Endodermal cell (in vitro differentiated cells): ENCODE data around the gene ZNRF3. TPM values are rescaled to one million over a fixed set of nuclear protein-coding genes. Genes with fewer than 3 reads are reported as not detected.

ENCODE experiments used
- DNase-seq: peaks from one replicate; pipeline ENCODE4 v3.0.0-alpha.2; 2017
- H3K27ac ChIP-seq: 2 replicates; pipeline ENCODE4 v1.5.1; 2013; ENCODE audit warnings: mild to moderate bottlenecking, low read depth, low read length, moderate library complexity
- H3K27me3 ChIP-seq: 2 replicates; pipeline ENCODE4 v1.6.1; 2013; ENCODE audit warnings: mild to moderate bottlenecking, low read length, moderate library complexity; ENCODE audit not compliant: insufficient read depth, control insufficient read depth, poor library complexity, severe bottlenecking
- H3K36me3 ChIP-seq: 2 replicates; pipeline ENCODE4 v1.7.0; 2013; ENCODE audit warnings: mild to moderate bottlenecking, low read length, moderate library complexity; ENCODE audit not compliant: control insufficient read depth, insufficient read depth
- H3K4me1 ChIP-seq: one replicate; pipeline ENCODE4 v1.7.0; 2013; ENCODE audit warnings: low read length; ENCODE audit not compliant: control insufficient read depth, insufficient read depth
- H3K4me3 ChIP-seq: 2 replicates; pipeline ENCODE4 v1.5.1; 2013; ENCODE audit warnings: mild to moderate bottlenecking, low read length, moderate library complexity
- H3K9ac ChIP-seq: 2 replicates; pipeline ENCODE4 v1.6.1; 2013; ENCODE audit warnings: mild to moderate bottlenecking, low read length, moderate library complexity; ENCODE audit not compliant: poor library complexity, severe bottlenecking; ENCODE audit errors: extremely low read depth
- H3K9me3 ChIP-seq: 2 replicates; pipeline ENCODE4 v1.6.1; 2013; ENCODE audit warnings: mild to moderate bottlenecking, low read length, moderate library complexity; ENCODE audit not compliant: control insufficient read depth
- H3K27ac Mint-ChIP-seq: 2 replicates; pipeline ENCODE4 v1.8.0; 2020; ENCODE audit warnings: mixed read lengths
- H3K27me3 Mint-ChIP-seq: 2 replicates; pipeline ENCODE4 v1.8.0; 2021; ENCODE audit warnings: mild to moderate bottlenecking, mixed read lengths; ENCODE audit not compliant: insufficient read depth
- H3K36me3 Mint-ChIP-seq: 2 replicates; pipeline ENCODE4 v1.8.0; 2020; ENCODE audit warnings: low read depth, mixed read lengths
- H3K4me1 Mint-ChIP-seq: 2 replicates; pipeline ENCODE4 v1.8.0; 2020; ENCODE audit warnings: mixed read lengths
- H3K4me3 Mint-ChIP-seq: 2 replicates; pipeline ENCODE4 v1.8.0; 2020; ENCODE audit warnings: mild to moderate bottlenecking, moderate library complexity, mixed read lengths
- H3K9me3 Mint-ChIP-seq: 2 replicates; pipeline ENCODE4 v1.8.0; 2020; ENCODE audit warnings: mild to moderate bottlenecking, mixed read lengths
- WGBS, 2 experiments: methylation state at CpG; one replicate each; pipeline versions ENCODE4 v1.1.5 to v1.1.7; 2013; ENCODE audit warnings: missing lambda C conversion rate in 2 of 2, mixed read lengths in 1 of 2; ENCODE audit not compliant: insufficient coverage in 1 of 2, insufficient read length in 1 of 2; 5-methylcytosine and 5-hydroxymethylcytosine counted together
- total RNA-seq, 2 donors: library from RNA; stranded (reverse); fragmentation: NEBNext Ultra II Directional in 1 of 2; extraction: Animal tissue kit (Norgen Biotek cat#: 25700) in 1 of 2; gene quantifications; 2 replicates in 1 of 2; 3 replicates in 1 of 2; pipeline ENCODE4 v1.2.1, GENCODE V29; 2021
- TF ChIP-seq, protein P1 (sequence below): fragments of 200-600 bp; sonication (generic); conservative IDR thresholded peaks from 2 replicates; pipeline ENCODE4 v1.5.0; 2021; ENCODE audit warnings: antibody characterized with exemption, mild to moderate bottlenecking

Gene ZNRF3
- total RNA-seq, 2 donors from 2014 or later, result 15.8 to 19.8 TPM

DNA sequence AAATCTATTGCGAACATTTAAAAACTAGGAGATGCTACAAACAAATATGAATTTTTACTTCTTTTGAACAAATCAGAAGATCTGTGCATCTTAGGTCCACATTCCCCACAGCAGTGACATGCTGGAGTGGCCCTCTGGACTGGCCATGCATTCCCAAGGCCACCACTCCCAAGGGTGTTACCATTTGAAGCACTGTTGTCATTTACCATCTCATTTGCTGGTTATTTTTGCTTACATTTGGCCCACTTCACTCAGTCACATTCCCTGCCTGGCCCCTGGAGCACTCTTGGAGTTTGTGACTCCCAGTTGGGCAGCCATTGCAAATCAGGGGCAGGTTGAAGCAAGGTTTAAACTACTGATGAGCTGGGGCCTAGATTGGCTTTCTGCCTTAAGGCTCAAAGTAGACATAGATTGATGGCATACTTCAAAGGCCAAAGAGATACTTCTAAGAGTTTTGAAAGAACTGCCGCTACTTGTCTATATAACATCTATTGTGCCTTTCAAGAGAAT, 8.5 kb upstream of the ZNRF3 start:
- H3K4me1 ChIP-seq, result no peaks in the 10 kb centered on the region
- 87% methylated on average over 2 of the region's 2 CpGs; no CpG with 5 or more reads in 1 of the 2 experiments for WGBS, 2 experiments
- H3K9me3 Mint-ChIP-seq, result no peaks in the 10 kb centered on the region
- H3K27me3 ChIP-seq, result no peaks in the 10 kb centered on the region
- no peaks in the 10 kb centered on the region for H3K9me3 ChIP-seq
- H3K4me3 ChIP-seq, result no peak overlapping the region
- no peak overlapping the region for H3K27ac ChIP-seq
- DNase-seq, result no peak
- no peaks in the 10 kb centered on the region for H3K4me1 Mint-ChIP-seq
- no peak overlapping the region for H3K27ac Mint-ChIP-seq
- no peak overlapping the region for H3K4me3 Mint-ChIP-seq
- no peaks in the 10 kb centered on the region for H3K36me3 ChIP-seq
- H3K9ac ChIP-seq, result no peak overlapping the region
- TF ChIP-seq, protein P1, sequence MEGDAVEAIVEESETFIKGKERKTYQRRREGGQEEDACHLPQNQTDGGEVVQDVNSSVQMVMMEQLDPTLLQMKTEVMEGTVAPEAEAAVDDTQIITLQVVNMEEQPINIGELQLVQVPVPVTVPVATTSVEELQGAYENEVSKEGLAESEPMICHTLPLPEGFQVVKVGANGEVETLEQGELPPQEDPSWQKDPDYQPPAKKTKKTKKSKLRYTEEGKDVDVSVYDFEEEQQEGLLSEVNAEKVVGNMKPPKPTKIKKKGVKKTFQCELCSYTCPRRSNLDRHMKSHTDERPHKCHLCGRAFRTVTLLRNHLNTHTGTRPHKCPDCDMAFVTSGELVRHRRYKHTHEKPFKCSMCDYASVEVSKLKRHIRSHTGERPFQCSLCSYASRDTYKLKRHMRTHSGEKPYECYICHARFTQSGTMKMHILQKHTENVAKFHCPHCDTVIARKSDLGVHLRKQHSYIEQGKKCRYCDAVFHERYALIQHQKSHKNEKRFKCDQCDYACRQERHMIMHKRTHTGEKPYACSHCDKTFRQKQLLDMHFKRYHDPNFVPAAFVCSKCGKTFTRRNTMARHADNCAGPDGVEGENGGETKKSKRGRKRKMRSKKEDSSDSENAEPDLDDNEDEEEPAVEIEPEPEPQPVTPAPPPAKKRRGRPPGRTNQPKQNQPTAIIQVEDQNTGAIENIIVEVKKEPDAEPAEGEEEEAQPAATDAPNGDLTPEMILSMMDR, result no peak
- no peaks in the 10 kb centered on the region for H3K36me3 Mint-ChIP-seq
- no peaks in the 10 kb centered on the region for H3K27me3 Mint-ChIP-seq

DNA sequence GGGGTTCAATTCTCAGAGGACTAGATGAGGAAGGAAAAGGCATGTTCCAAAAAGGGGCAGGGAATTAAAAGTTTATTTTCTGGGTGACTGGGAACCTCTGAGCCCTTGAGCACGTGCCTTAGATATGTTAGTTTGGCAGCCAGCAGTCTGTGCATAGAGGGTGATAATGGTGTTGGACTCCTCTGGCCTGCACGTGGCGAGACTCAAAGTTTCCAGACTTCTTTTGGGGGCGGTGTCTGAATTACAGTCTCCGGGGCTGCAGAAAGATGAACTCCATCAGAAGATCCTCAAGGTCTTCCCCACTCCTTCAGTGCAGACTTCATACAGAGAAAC, 861 bp upstream of the ZNRF3 start:
- H3K9me3 Mint-ChIP-seq, result no peaks in the 10 kb centered on the region
- H3K4me1 Mint-ChIP-seq, result peaks cover 32% of the 10 kb centered on the region
- H3K4me3 ChIP-seq, result peak overlapping the region; percentile 83
- 48 to 69% methylated on average over 4 to 5 of the region's 5 CpGs for WGBS, 2 experiments
- peak overlapping the region; percentile 93 for H3K27ac Mint-ChIP-seq
- TF ChIP-seq, protein P1, result no peak
- H3K4me3 Mint-ChIP-seq, result peak overlapping the region; percentile 79
- H3K27me3 Mint-ChIP-seq, result peaks cover 5% of the 10 kb centered on the region
- H3K36me3 ChIP-seq, result no peaks in the 10 kb centered on the region
- H3K9me3 ChIP-seq, result no peaks in the 10 kb centered on the region
- peaks cover 6% of the 10 kb centered on the region for H3K27me3 ChIP-seq
- H3K4me1 ChIP-seq, result peaks cover 15% of the 10 kb centered on the region
- no peak for DNase-seq
- H3K36me3 Mint-ChIP-seq, result no peaks in the 10 kb centered on the region
- H3K9ac ChIP-seq, result peak overlapping the region; percentile 56
- H3K27ac ChIP-seq, result peak overlapping the region; percentile 45

DNA sequence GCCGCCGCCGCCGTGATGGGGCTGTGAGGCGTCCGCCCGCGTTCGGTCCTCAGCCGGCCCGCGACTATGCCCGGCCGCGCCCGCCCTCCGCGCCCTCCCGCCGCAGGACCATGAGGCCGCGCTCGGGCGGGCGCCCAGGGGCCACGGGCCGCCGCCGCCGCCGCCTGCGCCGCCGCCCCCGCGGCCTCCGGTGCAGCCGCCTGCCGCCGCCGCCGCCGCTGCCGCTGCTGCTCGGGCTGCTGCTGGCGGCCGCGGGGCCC, 215 bp downstream of the ZNRF3 start:
- Histone ChIP-seq H3K27me3 (peaks cover 6% of the 10 kb centered on the region), H3K36me3 (no peaks in the 10 kb centered on the region), H3K4me1 (peaks cover 15% of the 10 kb centered on the region), H3K27ac (no peak overlapping the region), H3K9ac (no peak overlapping the region), H3K9me3 (no peaks in the 10 kb centered on the region), H3K4me3 (no peak overlapping the region)
- Mint-ChIP-seq H3K36me3 (no peaks in the 10 kb centered on the region), H3K27ac (no peak overlapping the region), H3K4me3 (peak overlapping the region; percentile 79), H3K9me3 (no peaks in the 10 kb centered on the region), H3K4me1 (peaks cover 43% of the 10 kb centered on the region), H3K27me3 (peaks cover 5% of the 10 kb centered on the region)
- WGBS, 2 experiments, result 0% methylated on average over 48 of the region's 48 CpGs; no CpG with 5 or more reads in 1 of the 2 experiments
- no peak for DNase-seq
- TF ChIP-seq, protein P1, result no peak
